GM20000 (cell line): ENCODE results near the gene UFD1.

Experiments used
- DNase-seq: peaks from one replicate; pipeline ENCODE4 v3.0.0; 2012; ENCODE audit warnings: low spot score
- TF ChIP-seq, protein P1 (sequence below): IDR thresholded peaks from 2 replicates; pipeline ENCODE4 v1.5.1; 2012; ENCODE audit warnings: mild to moderate bottlenecking, control low read depth; ENCODE audit errors: extremely low read depth, missing control alignments

Gene UFD1

GRCh38 chr22:19404676-19405075 is 74.3 kb downstream of the UFD1 start:
- TF ChIP-seq, protein P1, sequence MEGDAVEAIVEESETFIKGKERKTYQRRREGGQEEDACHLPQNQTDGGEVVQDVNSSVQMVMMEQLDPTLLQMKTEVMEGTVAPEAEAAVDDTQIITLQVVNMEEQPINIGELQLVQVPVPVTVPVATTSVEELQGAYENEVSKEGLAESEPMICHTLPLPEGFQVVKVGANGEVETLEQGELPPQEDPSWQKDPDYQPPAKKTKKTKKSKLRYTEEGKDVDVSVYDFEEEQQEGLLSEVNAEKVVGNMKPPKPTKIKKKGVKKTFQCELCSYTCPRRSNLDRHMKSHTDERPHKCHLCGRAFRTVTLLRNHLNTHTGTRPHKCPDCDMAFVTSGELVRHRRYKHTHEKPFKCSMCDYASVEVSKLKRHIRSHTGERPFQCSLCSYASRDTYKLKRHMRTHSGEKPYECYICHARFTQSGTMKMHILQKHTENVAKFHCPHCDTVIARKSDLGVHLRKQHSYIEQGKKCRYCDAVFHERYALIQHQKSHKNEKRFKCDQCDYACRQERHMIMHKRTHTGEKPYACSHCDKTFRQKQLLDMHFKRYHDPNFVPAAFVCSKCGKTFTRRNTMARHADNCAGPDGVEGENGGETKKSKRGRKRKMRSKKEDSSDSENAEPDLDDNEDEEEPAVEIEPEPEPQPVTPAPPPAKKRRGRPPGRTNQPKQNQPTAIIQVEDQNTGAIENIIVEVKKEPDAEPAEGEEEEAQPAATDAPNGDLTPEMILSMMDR: no peak
- no peak for DNase-seq

DNA sequence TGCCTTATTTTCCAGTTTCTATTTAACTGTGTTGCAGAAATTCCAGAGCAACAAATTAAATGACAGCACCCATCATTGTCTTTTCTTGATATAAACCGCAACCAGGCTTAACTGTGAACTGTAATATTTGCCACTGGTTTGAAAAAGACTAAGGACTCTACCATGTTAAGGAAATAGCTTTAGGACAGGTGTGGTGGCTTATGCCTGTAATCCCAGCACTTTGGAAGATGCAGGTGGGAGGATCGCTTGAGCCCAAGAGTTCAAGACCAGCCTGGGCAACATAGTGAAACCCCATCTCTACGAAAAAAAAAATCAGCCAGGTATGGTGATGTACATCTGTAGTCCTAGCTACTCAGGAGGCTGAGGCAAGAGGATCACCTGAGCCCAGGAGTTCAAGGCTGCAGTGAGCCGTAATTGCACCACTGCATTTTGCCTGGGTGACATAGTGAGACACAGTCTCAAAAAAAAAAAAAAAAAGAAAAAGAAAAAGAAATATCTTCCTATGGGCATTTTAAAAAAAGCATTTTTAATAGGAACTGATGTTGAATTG is 76.3 kb downstream of the UFD1 start:
- DNase-seq: no peak
- TF ChIP-seq, protein P1: no peak

- DNase-seq: no peak
- TF ChIP-seq, protein P1: no peak
Measured at GRCh38 chr22:19401483-19401882, 77.5 kb downstream of the UFD1 start.

GRCh38 chr22:19400881-19401280 is 78.1 kb downstream of the UFD1 start:
- DNase-seq: no peak
- TF ChIP-seq, protein P1: no peak
